HEK293T (cell line): ENCODE measurements around the gene GNAQ.

Source experiments
- BHLHE40 ChIP-seq: fragments of 450-650 bp; IDR thresholded peaks from 2 replicates; pipeline ENCODE4 v1.6.1; 2016; ENCODE audit warnings: mild to moderate bottlenecking, moderate library complexity, borderline replicate concordance
- FOXA1 ChIP-seq: fragments of 450-650 bp; IDR thresholded peaks from 2 replicates; pipeline ENCODE4 v1.6.1; 2016; ENCODE audit warnings: mild to moderate bottlenecking
- FOXM1 ChIP-seq: fragments of 450-650 bp; IDR thresholded peaks from 2 replicates; pipeline ENCODE4 v1.6.1; 2017; ENCODE audit warnings: mild to moderate bottlenecking, borderline replicate concordance
- HDGF ChIP-seq: fragments of 450-650 bp; IDR thresholded peaks from 2 replicates; pipeline ENCODE4 v1.6.1; 2017; ENCODE audit warnings: antibody characterized with exemption, borderline replicate concordance
- LEF1 ChIP-seq: fragments of 450-650 bp; IDR thresholded peaks from 2 replicates; pipeline ENCODE4 v1.6.1; 2017; ENCODE audit warnings: mild to moderate bottlenecking, borderline replicate concordance
- NFRKB ChIP-seq: fragments of 450-650 bp; IDR thresholded peaks from 2 replicates; pipeline ENCODE4 v1.6.1; 2016; ENCODE audit warnings: mild to moderate bottlenecking, moderate library complexity
- SP1 ChIP-seq: fragments of 450-650 bp; IDR thresholded peaks from 2 replicates; pipeline ENCODE4 v1.6.1; 2017
- SUZ12 ChIP-seq: fragments of 450-650 bp; IDR thresholded peaks from 2 replicates; pipeline ENCODE4 v1.6.1; 2016; ENCODE audit warnings: mild to moderate bottlenecking
- TARDBP ChIP-seq: fragments of 450-650 bp; IDR thresholded peaks from 2 replicates; pipeline ENCODE4 v1.6.1; 2016
- ZNF384 ChIP-seq: fragments of 450-650 bp; IDR thresholded peaks from 2 replicates; pipeline ENCODE4 v1.6.1; 2016

DNA sequence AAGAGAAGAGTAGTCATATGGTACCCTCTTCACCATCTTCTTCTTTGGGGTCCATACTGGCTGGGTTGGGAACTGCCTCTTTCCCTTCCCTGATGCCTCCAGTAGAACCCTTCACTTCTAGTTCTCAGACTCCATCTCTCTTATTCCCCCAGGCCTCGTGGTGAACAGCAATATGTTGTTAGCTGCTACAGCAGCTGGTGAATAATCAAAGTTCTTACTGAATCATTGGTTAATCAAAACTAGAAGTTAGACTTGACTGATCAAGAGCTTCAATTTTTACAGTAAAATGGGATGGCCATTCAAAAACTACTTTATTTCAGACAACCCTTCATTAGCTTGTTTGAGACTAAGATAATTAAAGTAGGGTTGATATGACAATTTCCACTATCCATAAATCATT, 192.6 kb downstream of the GNAQ start:
- TF ChIP-seq SP1 (no peak), HDGF (no peak), ZNF384 (no peak), NFRKB (no peak), LEF1 (no peak), FOXA1 (no peak), FOXM1 (no peak), SUZ12 (no peak), TARDBP (no peak), BHLHE40 (no peak)
